UCSD-AML1 (cell line): ENCODE results near the gene BCL7A.
"Not testable (repeated sequence)": the region's sequence is repeated elsewhere in the genome, so short reads cannot be mapped to it uniquely, and the experiment has no call there.

ENCODE experiments used
- DNase-seq: peaks from one replicate; lab custom pipeline; 2025; ENCODE audit not compliant: unreplicated experiment; lab: John Stamatoyannopoulos, UW

Gene BCL7A

DNA sequence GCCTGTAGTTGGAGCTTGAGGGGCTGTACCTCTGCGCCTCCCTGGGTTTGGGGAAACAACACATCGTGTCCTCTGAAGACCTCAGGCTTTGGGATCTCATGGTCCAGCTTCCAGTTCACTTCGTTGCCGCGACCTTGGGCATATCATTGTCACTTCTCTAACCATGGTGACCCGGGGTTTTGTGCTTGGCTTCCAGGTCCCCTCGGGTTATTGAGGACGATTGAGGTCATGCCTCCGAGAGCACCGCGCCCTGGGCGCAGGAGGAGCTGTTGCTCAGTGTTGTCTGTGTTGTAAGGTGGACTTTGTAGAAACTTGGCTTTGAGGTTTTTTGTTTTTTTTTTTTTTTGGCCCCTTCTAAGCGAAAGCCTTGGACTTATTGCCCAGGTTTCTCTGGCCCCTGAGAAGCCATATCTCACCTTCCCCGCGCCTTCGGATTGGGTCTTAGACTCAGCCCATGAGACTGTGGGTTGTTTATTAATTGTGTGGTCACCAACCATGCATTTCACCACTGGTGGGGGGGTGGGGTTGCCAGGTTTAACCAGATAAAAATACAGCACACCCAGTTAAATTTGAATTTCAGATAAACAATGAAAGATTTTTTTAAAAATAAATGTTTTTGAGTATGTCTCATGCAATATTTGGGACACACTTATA is 2.6 kb downstream of the BCL7A start:
- no peak for DNase-seq

DNA sequence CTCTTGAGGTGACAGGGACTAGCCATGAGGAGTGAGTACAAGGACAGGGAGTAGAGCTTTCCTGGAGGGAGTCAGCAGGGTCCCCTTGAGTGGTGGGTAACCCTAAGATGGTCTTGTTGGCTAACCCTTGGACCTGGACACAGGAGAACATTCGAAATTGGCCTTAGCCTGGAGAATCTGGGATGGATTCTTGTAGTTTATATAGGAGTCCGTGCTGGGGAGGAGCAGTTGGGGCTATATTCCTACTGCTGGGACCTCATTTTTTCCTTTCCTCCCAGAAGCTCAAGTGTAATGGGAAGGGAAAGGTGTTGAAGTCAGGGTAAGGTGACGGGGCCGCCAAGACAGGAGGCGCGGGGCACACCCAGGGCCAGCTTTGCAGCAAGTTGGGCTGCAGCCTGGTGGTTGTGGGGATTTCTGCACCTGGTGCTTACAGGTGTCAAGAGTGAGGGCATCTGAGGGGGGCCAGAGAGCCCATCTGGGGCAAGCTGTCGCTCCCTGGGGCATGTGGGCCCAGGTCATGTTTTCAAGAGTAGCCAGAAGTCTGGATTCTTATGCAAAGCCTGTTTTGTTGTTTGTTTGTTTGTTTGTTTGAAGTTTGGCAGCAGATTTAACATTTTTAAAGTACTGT is 5.1 kb downstream of the BCL7A start:
- DNase-seq, result no peak

DNA sequence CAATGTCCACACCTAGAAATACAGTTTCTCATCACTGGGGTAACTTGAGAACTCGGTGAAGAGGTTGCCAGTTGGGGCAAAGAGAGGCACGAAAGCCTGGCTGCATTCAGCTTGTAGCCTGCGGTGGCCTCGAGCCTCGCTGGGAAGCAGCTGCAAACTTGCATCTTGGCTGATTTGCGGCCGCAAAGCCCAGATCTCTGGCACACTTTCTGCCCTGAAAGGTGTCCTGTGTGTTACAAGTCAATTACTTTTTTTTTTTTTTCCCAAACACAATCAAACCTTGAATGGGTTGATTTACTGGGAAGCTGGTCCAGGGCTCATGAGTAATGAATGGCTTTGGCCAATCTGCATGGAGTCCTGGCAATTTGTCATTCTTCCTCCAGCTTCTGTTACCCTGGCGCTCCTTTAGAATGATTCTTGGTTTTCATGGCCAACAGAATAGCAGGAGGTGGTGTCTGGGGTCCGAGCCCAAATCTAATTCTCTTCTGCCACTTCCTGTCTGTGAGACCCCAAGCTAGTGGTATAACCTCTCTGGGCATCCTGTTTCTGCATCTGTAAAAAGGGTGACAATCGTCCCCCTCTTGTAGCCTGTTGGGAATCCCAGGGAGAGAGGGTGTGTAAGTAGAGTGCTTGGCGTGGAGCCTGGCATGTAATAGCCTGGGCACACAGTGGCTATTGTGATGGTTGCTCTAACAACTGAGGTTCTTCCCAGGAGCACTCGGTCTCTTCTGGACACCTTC is 6.7 kb downstream of the BCL7A start:
- no peak for DNase-seq

DNA sequence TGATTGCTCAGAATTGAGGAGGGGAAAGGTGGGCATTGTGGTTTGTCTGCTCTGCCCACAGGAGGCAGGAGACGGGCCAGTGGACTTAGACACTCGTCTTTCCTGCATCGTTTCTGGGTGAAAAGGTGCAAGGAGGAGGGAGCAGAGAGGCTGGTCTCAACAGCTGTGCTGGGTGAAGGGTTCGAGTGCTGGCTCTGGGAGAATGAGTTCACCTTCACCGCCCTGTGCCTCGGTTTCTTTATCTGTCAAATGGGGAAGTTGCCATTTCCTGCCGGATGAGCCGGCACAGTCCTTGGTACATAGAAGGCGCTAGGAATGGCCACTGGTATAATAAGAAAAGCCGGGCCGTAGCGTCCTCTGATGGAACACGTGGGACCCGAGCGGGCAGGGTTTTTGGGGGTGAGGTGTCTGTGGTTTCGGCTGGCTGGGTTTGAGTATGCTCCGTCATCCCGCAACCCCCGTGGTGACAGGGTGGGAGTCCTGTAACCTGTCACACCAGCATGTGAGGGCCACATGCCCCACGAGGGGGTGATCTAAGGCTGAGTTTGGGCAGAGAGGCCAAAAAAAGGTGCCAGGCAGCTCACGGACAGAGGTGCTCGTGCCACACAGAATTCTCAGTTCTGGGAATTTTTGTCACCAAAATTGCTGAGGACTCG is 7.3 kb downstream of the BCL7A start:
- DNase-seq, result no peak

DNA sequence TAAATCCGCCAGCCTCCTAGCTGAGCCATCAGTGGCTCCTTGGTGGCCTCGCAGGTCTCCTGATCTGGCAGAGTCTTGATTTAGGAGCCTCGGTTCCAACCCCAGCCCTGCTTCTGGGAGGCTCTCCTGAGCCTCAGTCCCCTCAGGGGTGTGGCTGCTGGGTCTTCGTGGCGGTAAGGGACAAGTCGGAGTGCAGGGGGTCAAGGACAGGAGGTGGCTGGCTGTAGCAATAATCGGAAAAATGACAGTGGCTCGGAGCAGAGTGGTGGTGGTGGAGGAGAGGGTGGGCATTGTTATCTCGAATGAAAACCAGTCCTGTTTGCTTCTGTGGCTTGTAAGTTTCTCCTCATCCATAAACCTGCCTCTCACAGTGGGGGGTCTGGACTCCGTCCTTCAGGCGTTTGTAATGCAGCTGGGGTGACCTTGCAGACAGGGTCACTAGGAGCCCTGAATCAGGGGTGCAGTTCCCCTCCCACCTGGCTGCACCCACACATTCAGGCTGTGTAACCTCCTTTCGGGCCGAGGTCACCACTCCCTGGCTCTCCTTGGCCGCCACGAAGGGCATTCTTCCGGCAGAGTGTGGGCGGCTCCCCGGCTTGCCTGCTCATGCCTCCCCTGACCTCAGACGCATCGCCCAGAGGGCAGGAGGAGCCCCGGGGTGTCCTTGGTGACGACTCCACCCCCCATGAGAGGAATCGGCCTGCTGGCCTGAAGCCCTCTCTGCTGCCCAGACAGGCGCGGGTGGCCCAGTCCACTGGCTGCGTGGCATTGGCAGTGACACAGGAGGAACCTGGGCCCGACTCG is 8.1 kb downstream of the BCL7A start:
- no peak for DNase-seq

DNA sequence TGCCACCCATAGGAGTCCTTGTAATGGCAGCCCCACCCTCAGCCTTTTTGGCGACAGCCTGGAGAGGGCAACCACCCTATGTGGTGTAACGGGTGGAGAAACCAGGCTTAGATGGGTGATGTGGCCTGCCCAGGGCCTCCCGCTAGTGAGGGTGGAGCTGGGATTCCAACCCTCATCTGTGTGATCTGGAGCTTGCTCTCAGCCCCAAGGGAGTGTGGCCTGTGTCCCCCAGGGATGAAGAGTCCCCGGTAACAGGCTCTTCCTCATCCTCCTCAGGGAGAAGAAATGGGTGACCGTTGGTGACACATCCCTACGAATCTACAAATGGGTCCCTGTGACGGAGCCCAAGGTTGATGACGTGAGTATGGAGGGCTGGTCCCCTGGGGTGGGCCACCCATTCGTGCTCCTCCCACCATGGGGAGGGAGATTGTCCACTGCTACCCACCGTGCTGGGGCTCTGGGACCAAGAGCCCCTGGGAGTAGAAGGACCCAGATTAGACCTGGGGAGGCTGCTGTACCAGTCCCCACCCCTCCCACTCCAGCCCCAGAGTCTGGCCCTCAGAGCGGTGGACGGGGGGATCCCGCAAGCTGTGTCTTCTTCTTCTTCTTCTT is 8.8 kb downstream of the BCL7A start:
- DNase-seq, result no peak

DNA sequence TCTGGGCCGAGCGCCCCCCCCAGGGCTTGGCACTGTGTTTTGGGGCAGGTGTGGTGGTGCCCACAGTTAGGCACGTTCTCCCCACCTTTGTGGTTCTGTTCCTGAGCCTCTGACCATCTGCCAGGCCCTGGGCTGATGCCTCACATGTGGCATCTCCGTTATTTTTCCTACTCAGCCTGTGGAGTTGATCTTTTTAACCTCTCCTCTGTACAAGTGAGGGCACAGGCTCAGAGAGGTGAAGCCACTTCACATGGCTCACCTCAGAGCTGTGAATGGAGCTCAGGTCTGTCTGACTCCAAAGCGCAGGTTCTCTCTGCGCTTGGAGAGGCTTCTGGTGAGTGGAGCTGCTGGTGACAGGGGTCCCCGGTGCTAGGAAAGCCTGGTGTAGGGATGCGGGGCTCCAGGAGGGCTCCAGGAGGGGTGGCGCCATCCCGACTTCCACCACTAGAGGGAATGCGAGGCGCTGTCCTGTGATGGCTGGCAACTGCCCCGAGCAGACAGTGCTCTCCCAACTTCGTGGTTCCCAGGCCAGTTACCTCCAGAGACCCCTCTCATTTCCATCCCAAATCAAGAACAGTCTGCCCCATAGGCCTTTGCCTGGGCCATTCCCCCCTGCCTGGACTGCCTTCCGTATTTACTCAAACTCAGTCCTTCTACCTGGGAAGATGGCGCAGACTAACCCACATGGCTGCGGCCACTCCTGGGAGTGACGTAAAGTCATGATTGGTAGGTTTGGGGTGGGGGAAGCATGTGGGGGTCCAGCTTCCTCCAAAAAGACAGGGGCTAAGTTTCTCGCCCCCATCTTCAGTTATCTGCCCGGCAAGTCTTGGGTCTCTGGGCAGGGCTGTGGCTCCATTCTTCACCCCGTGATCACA is 9.9 kb downstream of the BCL7A start:
- peak; percentile 56 for DNase-seq

DNA sequence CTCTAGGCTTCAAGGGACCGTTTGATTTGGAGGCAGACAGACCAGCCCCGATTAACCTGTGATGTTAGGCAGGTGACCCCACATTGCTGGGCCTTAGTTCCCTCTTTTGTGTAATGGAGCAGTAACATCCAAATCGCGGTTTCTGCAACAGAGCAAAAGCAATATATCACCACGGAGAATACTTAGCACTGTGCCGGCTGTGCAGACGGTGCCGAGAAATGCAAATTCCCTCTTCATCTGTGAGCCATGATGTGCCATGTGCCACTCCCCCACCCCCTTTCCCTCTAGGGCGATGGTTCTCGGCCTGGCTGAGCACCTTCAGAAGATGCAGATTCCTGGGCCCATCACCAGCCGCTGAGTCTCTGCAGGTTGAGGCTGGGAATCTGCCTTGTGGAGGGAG is 10.9 kb downstream of the BCL7A start:
- DNase-seq, result no peak

DNA sequence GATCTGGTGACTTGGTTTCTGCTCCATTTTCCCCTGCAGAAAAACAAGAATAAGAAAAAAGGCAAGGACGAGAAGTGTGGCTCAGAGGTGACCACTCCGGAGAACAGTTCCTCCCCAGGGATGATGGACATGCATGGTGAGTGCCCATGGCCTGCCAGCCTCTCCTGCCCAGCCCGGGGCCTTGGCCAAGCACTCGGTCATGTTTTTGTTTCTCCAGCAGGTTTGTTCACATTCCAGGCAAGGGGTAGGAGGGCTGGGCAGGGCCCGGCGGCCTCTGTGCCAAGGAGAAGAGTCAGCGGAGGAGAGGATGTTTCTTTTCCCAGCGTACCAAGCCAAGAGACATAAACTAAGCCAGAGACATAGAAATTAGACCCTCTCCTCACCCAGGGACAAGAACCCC is 13.6 kb downstream of the BCL7A start:
- no peak for DNase-seq

DNA sequence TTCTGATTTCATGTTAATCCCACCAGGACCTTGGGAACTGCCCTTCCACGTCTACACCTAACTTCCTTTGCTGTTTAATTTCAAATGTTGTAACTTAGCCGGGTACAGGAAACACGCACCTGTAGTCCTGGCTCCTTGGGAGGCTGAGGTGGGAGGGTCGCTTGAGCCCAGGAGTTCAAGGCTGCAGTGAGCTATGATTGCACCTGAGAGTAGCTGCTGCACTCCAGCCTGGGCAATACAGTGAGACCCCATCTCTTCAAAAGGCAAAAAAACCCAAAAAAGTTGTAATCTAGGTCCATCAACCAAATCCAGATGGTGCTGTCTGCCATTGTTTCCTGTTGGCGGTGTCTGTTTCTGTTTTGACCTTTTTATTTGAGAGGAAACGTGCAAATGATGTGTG is 14.5 kb downstream of the BCL7A start:
- DNase-seq, result no peak

DNA sequence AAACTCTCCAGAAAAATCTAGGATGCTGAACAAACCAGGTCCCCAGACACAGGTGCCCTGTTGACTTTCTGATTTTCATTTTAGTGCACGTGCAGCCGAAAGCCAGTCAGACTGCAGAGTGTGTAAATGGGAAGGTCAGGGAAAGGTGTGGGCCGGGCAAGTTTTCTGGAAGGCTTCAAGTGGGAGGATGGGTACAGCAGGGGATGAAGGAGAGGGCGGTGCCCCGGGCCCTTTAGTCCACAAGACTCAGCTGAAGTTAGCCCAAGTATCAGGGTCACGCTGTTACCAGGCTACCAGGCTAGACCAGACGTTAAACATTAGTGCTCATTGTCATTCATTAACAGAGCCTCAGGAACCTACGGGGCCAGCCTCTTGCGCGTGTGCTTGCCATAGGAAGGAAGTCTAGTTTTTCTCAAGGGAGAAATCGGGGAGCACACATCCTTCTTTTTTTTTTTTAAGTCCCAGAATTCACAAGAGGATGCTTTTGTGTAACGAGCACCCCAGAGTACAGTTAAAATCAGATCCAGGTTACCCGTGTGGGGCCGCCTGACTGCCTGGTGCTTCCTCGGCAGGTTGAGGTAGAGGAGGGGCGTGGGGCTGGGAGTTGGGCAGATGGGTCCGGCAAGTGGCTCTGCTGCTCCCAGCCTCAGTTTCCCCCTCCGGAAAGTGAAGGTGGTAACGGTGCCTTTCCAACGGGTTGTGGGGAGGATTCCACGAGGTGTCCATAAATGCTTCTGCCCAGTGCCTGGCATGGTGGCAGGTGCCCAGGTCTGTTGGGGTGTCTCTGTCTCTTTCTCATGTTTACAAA is 19.1 kb downstream of the BCL7A start:
- no peak for DNase-seq

DNA sequence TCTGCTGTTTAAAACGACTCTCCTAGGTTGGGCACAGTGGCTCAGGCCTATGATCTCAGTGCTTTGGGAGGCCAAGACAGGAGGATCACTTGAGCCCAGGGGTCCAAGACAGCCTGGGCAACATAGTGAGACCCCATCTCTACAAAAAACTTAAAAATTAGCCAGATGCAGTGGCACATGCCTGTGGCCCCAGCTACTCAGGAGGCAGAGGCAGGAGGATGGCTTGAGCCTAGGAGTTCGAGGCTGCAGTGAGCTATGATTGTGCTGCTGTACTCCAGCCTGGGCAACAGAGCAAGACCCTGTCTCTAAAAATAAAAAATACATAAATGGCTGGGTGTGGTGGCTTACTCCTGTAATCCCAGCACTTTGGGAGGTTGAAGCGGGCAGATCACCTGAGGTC is 19.8 kb downstream of the BCL7A start:
- DNase-seq, result not testable (repeated sequence)

DNA sequence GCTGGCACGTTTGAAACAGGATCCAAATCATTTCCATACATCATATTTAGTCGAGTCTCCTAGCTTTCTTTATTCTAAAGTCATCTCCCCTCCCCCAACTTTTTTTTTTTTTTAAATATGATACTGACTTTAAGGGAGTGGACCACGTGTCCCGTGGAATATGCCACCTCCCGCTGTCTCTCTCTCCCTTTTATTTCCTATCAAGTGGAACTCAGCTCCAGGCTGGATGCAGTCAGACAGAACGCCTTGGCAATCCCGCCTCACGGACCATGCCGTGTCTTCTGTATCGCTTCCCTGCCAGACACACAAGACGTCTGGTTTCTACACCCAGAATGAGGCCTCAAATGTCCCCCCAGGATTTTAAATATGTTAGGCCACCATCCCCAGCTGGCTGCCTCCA is 21.2 kb downstream of the BCL7A start:
- no peak for DNase-seq

DNA sequence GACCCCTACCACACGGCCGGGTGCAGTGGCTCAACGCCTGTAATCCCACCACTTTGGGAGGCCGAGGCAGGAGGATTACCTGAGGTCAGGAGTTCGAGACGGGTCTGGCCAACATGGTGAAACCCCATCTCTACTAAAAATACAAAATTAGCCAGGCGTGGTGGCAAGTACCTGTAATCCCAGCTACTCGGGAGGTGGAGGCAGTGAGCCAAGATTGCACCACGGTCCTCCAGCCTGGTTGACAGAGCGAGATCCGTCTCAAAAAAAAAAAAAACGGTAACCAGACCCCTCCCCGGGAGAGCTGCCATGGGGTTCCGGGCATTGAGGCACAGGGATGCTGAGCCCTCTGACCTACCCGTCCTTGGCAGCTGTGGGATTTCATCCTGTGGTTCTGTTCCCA is 21.8 kb downstream of the BCL7A start:
- DNase-seq, result no peak

DNA sequence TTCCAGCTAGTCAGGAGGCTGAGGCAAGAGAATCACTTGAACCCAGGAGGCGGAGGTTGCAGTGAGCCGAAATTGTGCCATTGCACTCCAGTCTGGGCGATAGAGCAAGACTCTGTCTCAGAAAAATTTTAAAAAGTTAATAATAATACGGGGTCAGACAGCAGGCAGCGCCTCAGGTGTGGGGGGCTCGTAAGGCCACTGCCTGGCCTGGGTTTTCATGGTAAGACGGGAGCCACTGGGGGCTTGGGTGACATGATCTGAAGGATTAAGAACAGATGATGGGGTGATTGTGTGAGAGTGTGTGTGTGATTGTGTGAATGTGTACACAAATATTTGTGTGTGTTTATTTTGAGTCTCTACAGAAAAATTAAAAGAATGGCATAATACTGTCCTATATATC is 23.6 kb downstream of the BCL7A start:
- DNase-seq, result no peak

DNA sequence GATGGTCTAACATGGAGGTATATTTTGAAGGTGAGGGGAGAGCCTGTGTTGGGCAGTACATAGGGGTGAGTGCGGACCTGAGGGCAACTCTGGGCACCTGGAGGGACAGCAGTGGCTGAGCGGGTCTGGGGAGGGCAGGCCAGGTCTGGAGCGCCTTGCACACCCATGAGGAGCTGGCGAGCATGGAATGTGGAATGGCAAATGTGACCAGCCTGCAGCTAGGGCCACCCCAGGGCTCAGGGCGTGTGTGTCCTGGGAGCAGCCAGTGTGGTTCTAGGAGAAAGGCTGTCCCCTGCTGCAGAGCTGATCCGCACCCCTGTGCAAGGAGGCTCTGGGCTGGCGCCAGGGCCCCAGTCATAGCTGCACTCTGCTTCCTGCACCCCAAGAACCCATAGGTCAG is 24.5 kb downstream of the BCL7A start:
- no peak for DNase-seq

DNA sequence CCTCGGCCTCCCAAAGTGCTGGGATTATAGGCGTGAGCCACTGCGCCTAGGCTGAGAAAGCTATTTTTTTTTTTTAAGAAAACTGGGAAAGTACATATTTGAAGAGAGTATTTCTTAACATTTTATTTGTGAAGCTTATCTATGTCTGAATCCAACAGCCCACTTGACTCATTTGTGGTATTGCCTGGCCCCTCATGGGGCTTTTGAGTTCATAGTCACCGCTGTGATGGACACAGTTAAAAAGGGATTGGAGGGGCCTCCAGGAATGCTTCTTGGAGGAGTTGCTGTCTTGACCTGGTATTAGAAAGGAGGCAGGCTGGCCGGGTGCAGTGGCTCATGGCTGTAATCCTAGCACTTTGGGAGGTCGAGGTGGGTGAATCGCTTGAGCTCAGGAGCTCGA is 26.5 kb downstream of the BCL7A start:
- DNase-seq, result no peak

DNA sequence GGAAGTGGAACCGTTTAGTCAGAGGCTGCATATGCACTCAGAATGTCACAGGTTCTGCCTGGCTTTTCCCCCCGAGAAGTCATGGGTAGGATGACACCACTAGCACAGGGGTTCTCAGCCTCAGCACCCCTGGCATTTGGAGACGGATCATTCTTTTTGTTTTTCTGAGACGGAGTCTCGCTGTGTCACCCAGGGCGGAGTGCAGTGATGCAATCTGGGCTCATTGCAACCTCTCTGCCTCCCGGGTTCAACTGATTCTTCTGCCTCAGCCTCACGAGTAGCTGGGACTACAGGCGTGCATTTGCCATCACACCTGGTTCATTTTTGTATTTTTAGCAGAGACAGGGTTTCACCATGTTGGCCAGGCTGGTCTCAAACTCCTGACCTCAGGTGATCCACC is 28.1 kb downstream of the BCL7A start:
- no peak for DNase-seq

DNA sequence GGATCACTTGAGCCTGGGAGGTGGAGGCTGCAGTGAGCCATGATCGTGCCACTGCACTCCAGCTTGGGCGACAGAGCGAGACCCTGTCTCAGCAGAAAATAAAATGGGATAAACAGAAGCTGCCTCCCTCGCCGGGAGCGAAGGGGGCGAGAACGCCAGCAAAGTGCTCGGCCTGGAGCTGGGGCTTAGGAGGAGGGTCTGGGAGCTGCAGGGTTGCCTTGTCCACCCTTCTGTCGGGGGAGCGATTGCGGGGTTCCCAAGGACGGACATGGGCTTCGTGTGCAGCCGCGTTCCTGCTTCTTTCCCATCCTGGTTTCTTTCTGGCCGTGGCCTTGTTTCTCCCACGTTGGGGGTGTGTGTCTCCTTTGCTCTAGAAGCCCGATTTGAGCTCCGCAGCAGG is 29.0 kb downstream of the BCL7A start:
- DNase-seq, result no peak
